Esophagus squamous epithelium (tissue), 5 donors: ENCODE results near the gene REL. TPM values are rescaled to one million over a fixed set of nuclear protein-coding genes. Genes with fewer than 3 reads are reported as not detected.

ENCODE experiments used
- DNase-seq: peaks from one replicate; lab custom pipeline; 2025; lab: John Stamatoyannopoulos, UW
- H3K27ac ChIP-seq, 4 donors: fragments of 200-600 bp; sonication (generic); one replicate each; pipeline ENCODE4 v1.5.1; 2016 to 2019; ENCODE audit warnings: mild to moderate bottlenecking in 1 of 4
- H3K27me3 ChIP-seq, 4 donors: fragments of 200-600 bp; sonication (generic); 1 replicate in 3 of 4; 2 replicates in 1 of 4; pipeline versions ENCODE4 v1.5.1 to v1.6.0; 2017 to 2021; ENCODE audit warnings: antibody characterized with exemption in 1 of 4
- H3K36me3 ChIP-seq, 3 donors: fragments of 200-600 bp; sonication (generic); one replicate each; pipeline ENCODE4 v1.5.1; 2016 to 2019
- H3K4me1 ChIP-seq, 3 donors: fragments of 200-600 bp; sonication (generic); one replicate each; pipeline ENCODE4 v1.5.1; 2017 to 2019
- H3K4me3 ChIP-seq, 4 donors: fragments of 200-600 bp; sonication (generic); 1 replicate in 3 of 4; 2 replicates in 1 of 4; pipeline ENCODE4 v1.5.1; 2016 to 2019; ENCODE audit warnings: mild to moderate bottlenecking in 2 of 4, moderate library complexity in 1 of 4
- H3K9me3 ChIP-seq, 3 donors: fragments of 200-600 bp; sonication (generic); one replicate each; pipeline ENCODE4 v1.5.1; 2016 to 2019
- POLR2A ChIP-seq, 4 donors: fragments of 450-650 bp; IDR thresholded peaks; one replicate each; pipeline ENCODE4 v1.6.1; 2017; ENCODE audit warnings: antibody characterized with exemption in 4 of 4, mild to moderate bottlenecking in 4 of 4, moderate library complexity in 3 of 4
- WGBS, 2 donors: methylation state at CpG; one replicate each; pipeline ENCODE4 v1.1.5; 2018; 5-methylcytosine and 5-hydroxymethylcytosine counted together
- intact Hi-C: fragments of 100-400 bp; cut with DNase I; formaldehyde crosslinking; loops from one replicate; pipeline ENCODE4 v1.15.0; 2022
- total RNA-seq, 4 donors: library from RNA; depleted of rRNA; stranded (reverse); fragments of >200 nt; gene quantifications; one replicate each; pipeline ENCODE4 v1.1.0, GENCODE V29; 2016
- TF ChIP-seq, protein P1 (sequence below), 6 experiments: fragments of 450-650 bp in 4 of 6; fragments of 200-600 bp in 2 of 6; sonication (generic) in 2 of 6; IDR thresholded peaks; one replicate each; pipeline ENCODE4 v1.5.1; 2016 to 2019; ENCODE audit warnings: antibody characterized with exemption in 6 of 6, mild to moderate bottlenecking in 4 of 6, moderate library complexity in 4 of 6
- donor health status: DM: yes; HTN: yes; CAD: no.

Gene REL
- total RNA-seq, 4 donors from 2014 or later, result 16.3 to 20.9 (median 16.8) TPM

- Histone ChIP-seq H3K27ac (no peak overlapping the region), H3K36me3 (no peaks in the 10 kb centered on the region), H3K27me3 (peaks cover 0 to 4% (median 0%) of the 10 kb centered on the region in 4 donors), H3K9me3 (no peaks in the 10 kb centered on the region), H3K4me1 (no peaks in the 10 kb centered on the region), H3K4me3 (no peak overlapping the region)
- intact Hi-C loops, result no loop called here
- 62 to 71% methylated on average over 1 of the region's 1 CpG for WGBS, 2 donors
- no peak for DNase-seq
- TF ChIP-seq, protein P1, sequence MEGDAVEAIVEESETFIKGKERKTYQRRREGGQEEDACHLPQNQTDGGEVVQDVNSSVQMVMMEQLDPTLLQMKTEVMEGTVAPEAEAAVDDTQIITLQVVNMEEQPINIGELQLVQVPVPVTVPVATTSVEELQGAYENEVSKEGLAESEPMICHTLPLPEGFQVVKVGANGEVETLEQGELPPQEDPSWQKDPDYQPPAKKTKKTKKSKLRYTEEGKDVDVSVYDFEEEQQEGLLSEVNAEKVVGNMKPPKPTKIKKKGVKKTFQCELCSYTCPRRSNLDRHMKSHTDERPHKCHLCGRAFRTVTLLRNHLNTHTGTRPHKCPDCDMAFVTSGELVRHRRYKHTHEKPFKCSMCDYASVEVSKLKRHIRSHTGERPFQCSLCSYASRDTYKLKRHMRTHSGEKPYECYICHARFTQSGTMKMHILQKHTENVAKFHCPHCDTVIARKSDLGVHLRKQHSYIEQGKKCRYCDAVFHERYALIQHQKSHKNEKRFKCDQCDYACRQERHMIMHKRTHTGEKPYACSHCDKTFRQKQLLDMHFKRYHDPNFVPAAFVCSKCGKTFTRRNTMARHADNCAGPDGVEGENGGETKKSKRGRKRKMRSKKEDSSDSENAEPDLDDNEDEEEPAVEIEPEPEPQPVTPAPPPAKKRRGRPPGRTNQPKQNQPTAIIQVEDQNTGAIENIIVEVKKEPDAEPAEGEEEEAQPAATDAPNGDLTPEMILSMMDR (IDR thresholded peaks at IDR 0.05), result no peak
- no peak for TF ChIP-seq POLR2A (IDR thresholded peaks at IDR 0.05)
These were observed 44.3 kb upstream of the REL start for GRCh38 chr2:60837123-60837522.

- H3K9me3 ChIP-seq, result no peaks in the 10 kb centered on the region
- H3K4me1 ChIP-seq, result no peaks in the 10 kb centered on the region
- H3K36me3 ChIP-seq, result no peaks in the 10 kb centered on the region
- TF ChIP-seq, protein P1 (IDR thresholded peaks at IDR 0.05), result no peak
- TF ChIP-seq POLR2A (IDR thresholded peaks at IDR 0.05), result no peak
- H3K27me3 ChIP-seq, result peaks cover 0 to 4% (median 0%) of the 10 kb centered on the region in 4 donors
- H3K27ac ChIP-seq, result no peak overlapping the region
- H3K4me3 ChIP-seq, result no peak overlapping the region
- WGBS, 2 donors, result 69 to 76% methylated on average over 3 of the region's 3 CpGs
- intact Hi-C loops, result no loop called here
- no peak for DNase-seq
These were observed 42.9 kb upstream of the REL start for GRCh38 chr2:60838481-60838880.

- H3K4me1 ChIP-seq, result no peaks in the 10 kb centered on the region
- H3K9me3 ChIP-seq, result no peaks in the 10 kb centered on the region
- intact Hi-C loops, result no loop called here
- no peak for DNase-seq
- H3K36me3 ChIP-seq, result no peaks in the 10 kb centered on the region
- TF ChIP-seq POLR2A (IDR thresholded peaks at IDR 0.05), result no peak
- TF ChIP-seq, protein P1 (IDR thresholded peaks at IDR 0.05), result no peak
- no peak overlapping the region for H3K4me3 ChIP-seq
- peaks cover 0 to 2% (median 0%) of the 10 kb centered on the region in 4 donors for H3K27me3 ChIP-seq
- whole genome bisulfite sequencing, 2 donors, result 79 to 82% methylated on average over 8 to 9 of the region's 9 CpGs
- H3K27ac ChIP-seq, result no peak overlapping the region
These were observed 42.1 kb upstream of the REL start for GRCh38 chr2:60839126-60839813.

DNA sequence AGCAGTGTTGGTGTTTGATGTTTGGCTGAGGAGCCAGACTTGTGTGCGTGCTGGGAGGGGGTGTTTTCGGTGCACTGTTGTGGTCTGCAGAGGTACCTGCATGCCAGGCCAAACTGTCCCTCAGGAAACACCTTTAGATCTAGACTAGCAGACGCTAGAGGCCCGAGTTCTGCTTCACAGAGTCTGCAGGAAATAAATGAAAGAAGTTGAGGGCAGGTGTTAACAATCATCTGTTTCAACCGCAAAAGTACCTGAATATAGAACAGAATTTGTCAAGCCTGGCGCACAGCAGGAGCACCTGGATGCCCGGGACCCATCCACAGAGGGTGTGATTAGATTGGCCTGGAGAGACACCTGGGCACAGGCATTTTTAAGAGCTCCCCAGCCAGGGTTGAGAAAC is 40.5 kb upstream of the REL start:
- H3K4me1 ChIP-seq, result no peaks in the 10 kb centered on the region
- no peaks in the 10 kb centered on the region for H3K36me3 ChIP-seq
- H3K9me3 ChIP-seq, result no peaks in the 10 kb centered on the region
- no peak overlapping the region for H3K4me3 ChIP-seq
- no peak for DNase-seq
- WGBS, 2 donors, result 75 to 79% methylated on average over 7 of the region's 7 CpGs
- intact Hi-C loops, result no loop called here
- no peak for TF ChIP-seq POLR2A (IDR thresholded peaks at IDR 0.05)
- TF ChIP-seq, protein P1 (IDR thresholded peaks at IDR 0.05), result no peak
- H3K27me3 ChIP-seq, result no peaks in the 10 kb centered on the region
- H3K27ac ChIP-seq, result no peak overlapping the region

DNA sequence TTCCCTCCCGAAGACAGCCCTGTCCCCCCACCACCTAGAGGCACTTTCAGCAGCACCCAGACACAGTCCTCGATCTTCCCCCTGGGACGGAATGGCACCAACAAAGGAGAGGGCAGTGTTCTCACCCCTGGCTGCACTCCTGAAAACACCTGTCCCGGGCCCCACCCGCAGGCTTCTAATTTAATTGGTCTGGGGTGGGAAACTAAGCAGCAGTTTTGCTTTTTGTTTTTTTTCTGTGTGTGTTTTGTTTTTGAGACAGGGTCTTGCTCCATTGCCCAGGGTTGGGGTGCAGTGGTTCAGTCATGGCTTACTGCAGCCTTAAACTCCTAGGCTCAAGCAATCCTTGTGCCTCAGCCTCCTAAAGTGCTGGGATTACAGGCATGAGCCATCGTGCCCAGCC is 38.4 kb upstream of the REL start:
- 64 to 82% methylated on average over 5 to 6 of the region's 6 CpGs for WGBS, 2 donors
- no peak overlapping the region for H3K4me3 ChIP-seq

More for the DNA sequence above, 38.4 kb upstream of the REL start:
- TF ChIP-seq POLR2A (IDR thresholded peaks at IDR 0.05), result no peak
- TF ChIP-seq, protein P1 (IDR thresholded peaks at IDR 0.05), result no peak
- Histone ChIP-seq H3K36me3 (no peaks in the 10 kb centered on the region), H3K27me3 (no peaks in the 10 kb centered on the region), H3K27ac (no peak overlapping the region), H3K9me3 (no peaks in the 10 kb centered on the region), H3K4me1 (no peaks in the 10 kb centered on the region)
- DNase-seq, result no peak
- intact Hi-C loops, result no loop called here
